GM19324 (cell line): ENCODE data around the gene C6orf163.
A peak's percentile ranks its signal among the peaks of the same experiment; 100 is the strongest.
"Not testable (repeated sequence)": the region's sequence is repeated elsewhere in the genome, so short reads cannot be mapped to it uniquely, and the experiment has no call there.

ENCODE experiments used
- ATAC-seq: cut with Tn5 transposase; IDR thresholded peaks from one replicate; pipeline ENCODE4 v1.9.1; 2021; ENCODE audit warnings: mild to moderate bottlenecking, moderate library complexity; ENCODE audit not compliant: unreplicated experiment, low FRiP score

C6orf163 gene

GRCh38 chr6:87344731-87345130 lies at the start of gene C6orf163:
TSS of gene C6orf163 (plus strand) at chr6:87344813. CDS start at chr6:87345100, 287 bp downstream.
- no peak for ATAC-seq

DNA sequence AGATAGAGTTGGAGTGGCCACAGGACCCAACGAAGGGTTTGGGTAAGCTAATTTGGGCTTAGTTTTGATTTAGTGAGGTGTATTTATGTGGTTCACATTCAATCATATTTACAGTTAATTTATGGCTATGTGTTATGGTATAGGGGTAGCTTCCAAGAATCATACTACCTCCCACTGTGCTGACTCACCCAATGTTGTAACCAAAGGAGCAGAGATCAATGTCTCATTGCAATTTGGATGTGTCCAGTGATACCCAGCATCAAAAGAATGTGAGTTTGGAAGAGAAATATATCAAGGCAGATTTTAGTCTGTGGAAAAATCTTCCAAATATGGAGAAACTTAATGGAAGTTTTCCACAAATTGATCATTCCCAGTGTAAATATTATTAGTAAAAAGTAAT lies 47.5 kb upstream of the C6orf163 start:
- ATAC-seq = no peak

- ATAC-seq = not testable (repeated sequence)
Observed at GRCh38 chr6:87301277-87301676, 43.3 kb upstream of the C6orf163 start.

- ATAC-seq = no peak
Observed at GRCh38 chr6:87308970-87309369, 35.6 kb upstream of the C6orf163 start.

- ATAC-seq = no peak
Observed at GRCh38 chr6:87312860-87313259, 31.8 kb upstream of the C6orf163 start.

GRCh38 chr6:87315071-87315470 lies 29.5 kb upstream of the C6orf163 start:
- ATAC-seq = no peak

GRCh38 chr6:87319271-87319987 lies 25.2 kb upstream of the C6orf163 start:
- ATAC-seq = no peak

DNA sequence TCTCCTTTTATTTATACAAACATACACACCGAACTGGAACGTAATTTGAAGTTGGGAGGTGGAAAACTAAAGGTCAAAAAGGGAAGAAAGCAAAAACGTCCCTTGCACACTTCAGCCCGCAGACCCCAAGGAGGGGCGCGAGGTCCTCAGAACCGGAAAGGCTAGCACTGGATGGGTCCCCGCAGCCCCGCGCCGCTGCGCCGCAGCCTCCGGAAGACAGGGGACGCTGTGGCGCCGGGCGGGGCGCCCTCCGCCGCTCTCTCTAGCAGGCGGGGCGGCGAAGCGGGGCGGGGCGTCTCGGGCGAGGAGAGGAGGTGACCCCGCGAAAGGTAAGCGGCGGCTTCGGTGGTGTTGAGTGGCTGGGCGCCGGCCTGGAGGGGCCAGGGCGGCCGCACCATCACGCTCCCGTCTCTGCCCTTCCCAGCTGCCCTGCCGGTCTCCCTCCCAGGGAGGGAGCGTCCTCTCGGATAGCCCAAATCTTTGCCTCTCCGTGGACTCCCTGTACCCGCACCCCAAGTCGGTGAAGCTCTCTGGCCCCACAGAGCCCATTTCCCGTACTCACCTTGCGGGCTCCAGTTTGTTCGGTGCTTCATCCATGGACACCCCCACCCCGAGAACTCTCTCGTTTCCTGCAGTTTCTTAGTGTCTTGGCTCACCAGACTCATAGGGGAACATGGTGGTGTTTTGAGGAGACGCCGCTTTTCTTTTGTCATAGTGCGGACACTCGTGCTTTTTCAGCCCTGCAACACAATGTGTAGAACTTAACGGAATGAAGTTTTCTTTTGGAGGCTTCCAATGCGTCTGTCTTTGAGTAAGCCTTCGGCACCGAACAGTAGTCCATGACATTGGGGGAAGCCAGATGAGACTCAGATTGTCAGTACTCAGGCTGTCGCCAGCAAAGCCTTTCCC lies 22.1 kb upstream of the C6orf163 start, which contains the start of gene SMIM8:
SMIM8 (plus strand) TSS at position 285 of the 909 bp plus-strand sequence. CDS start 14,444 bp downstream, outside the sequence.
- peak; percentile 100 for ATAC-seq

DNA sequence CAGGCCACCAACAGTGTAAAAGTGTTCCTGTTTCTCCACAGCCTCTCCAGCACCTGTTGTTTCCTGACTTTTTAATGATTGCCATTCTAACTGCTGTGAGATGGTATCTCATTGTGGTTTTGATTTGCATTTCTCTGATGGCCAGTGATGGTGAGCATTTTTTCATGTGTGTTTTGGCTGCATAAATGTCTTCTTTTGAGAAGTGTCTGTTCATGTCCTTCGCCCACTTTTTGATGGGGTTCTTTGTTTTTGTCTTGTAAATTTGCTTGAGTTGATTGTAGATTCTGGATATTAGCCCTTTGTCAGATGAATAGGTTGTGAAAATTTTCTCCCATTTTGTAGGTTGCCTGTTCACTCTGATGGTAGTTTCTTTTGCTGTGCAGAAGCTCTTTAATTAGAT lies 20.7 kb upstream of the C6orf163 start:
- ATAC-seq = not testable (repeated sequence)

DNA sequence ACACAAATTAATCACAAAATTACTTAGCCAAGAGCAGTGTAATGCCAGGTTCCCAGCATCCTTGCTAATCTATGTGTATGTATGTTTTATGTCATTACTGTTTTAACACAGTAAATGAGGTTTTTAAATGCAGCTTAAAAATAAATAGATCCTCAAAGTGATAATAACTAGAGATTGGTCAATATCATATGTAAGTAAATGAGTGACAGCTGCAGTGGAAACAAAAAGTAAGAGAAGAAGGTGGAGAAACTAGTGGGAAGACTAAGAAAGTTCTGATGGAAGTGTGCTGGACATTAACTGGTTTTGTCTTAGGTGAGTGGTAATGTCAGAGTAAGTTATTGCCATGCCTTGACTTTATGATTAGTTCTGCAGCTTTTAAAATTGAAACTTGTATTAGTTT lies 13.7 kb upstream of the C6orf163 start:
- ATAC-seq = no peak

DNA sequence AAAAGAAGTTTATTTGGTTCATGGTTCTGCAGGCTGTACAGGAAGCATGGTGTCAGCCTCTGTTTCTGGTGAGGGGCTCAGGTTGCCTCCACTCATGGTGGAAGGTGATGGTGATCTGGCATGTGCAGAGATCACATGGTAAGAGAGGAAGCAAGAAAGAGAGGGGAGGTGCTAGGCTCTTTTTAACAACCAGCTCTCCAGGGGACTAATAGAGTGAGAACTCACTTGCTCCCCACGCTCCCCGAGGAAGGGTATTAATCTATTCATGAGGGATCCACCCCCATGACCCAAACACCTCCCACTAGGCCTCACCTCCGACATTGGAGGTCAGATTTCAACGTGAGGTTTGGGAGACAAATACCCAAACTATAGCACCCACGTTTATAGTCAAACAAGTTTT lies 11.6 kb upstream of the C6orf163 start:
- no peak for ATAC-seq

DNA sequence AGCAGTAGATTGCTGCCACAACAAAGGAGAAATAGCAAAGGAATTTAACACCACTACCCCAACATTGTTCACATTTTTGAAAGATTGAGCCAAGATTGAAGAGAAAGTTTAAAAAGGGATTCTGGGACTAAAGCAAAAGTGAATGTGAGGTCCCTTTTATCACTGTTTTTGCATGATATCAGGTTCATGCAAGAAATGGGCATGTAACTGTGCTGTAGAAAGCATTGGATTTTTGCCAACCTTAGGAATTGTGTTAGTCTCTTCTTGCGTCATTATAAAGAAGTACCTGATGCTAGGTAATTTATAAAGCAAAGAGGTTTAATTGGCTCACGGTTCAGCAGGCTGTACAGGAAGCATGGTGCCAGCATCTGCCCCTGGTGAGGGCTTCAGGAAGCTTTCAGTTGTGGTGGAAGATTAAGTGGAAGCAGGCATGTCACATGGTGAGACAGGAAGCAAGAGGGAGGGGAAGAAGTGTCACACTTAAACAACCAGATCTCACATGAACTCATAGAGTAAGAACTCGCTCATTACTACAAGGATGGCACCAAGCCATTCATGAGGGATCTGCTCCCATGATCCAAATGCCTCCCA lies 10.9 kb upstream of the C6orf163 start:
- ATAC-seq = no peak

DNA sequence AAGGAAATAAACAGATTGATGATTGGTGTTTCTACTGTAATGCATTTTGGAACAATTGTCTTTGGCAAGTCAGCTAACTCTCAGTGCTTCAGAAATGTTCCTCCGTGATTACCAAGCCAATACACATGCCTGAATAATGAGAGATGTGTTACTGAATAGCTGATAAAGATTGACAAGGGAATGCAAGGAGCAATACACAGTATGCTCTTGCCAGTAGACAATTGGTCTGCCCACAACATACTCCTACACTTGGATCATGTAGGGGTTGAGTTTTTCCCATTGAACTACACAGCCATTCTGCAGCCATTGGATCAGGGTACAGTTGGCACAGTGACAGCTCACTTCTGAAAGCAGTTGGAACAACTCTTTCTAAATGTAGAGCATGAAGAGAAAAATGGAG lies 9.9 kb upstream of the C6orf163 start:
- no peak for ATAC-seq

GRCh38 chr6:87336367-87336766 lies 8.2 kb upstream of the C6orf163 start:
- ATAC-seq = no peak

GRCh38 chr6:87340230-87340629 lies 4.4 kb upstream of the C6orf163 start:
- ATAC-seq = no peak

- no peak for ATAC-seq
Observed at GRCh38 chr6:87341158-87341557, 3.5 kb upstream of the C6orf163 start.

GRCh38 chr6:87341899-87342298 lies 2.7 kb upstream of the C6orf163 start:
- peak; percentile 57 for ATAC-seq

DNA sequence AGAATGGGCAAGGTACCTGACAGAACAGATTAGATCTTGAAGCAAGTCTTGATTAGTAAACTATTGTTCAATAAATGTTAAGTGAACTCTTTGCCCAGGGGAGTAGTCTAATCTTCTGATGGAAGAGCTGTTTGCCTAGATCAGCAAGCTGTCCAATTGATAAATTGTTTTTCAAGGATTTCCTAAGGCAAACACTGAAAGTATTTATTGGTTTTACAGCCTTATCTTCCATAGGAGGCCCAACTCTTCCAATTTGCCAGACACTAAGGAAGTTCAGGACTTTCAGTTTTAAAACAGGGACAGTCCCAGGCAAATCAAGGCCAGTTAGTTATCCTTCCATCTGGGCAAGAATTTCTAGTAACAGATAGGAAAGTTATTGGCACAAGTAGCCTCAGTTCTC lies 1.8 kb upstream of the C6orf163 start:
- ATAC-seq = no peak

GRCh38 chr6:87346700-87347099 lies 2.1 kb downstream of the C6orf163 start:
- no peak for ATAC-seq

DNA sequence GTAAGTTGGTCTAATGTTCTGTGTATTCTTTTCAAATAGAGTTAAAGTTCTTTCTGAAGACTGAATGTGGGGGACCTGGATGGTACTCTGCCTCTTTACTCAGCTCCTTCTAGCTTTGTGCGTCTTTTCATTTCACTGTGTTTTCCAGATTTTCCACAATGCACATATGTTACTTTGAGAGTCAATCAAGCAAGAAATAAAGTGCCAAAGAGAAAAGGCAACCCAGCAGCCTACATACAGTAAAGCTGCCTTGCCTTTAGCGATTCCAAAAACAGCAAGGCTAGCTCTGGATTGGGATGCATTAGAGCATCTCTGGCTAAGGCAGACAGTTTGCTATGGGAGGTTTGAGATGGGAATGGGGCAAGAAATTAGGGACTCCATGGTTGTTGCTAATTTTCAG lies 5.3 kb downstream of the C6orf163 start:
- no peak for ATAC-seq

DNA sequence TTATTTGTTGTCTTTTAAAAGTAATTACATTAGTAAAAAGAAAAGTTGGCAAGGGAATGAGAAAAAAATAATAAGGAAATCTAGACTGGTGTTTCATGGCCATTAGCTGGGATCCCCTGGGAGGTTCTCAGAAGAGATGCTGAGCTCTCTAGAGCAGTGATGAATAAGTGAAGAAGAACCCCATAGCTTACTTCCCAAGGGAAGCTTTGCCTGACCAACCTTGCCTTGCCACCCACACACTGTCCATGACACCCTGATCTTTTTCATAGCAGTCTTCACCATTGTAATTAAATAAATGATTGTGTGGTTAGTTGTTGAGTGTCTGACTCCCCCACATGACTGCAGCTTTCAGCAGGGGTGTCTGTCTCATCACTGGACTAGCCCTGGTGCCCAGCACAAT lies 5.9 kb downstream of the C6orf163 start:
- no peak for ATAC-seq
